Measurements from ENCODE around the gene SOCS3. TPM values are rescaled to one million over a fixed set of nuclear protein-coding genes. Genes with fewer than 3 reads are reported as not detected.

The SOCS3 gene
- total and polyA plus RNA-seq, 4 donors, result 65.8 to 545 (median 113) TPM

GRCh38 chr17:78355701-78356100 is 4.2 kb downstream of the SOCS3 start:
- WGBS, 2 donors, result 67 to 87% methylated on average over 3 of the region's 3 CpGs
- ATAC-seq (ENCODE audit: insufficient read depth, low FRiP score), result no peak
- peaks cover 13 to 57% (median 27%) of the 10 kb centered on the region in 5 donors for H3K4me1 ChIP-seq (ENCODE audit: control insufficient read depth in 5 of 5, insufficient read depth in 5 of 5, low read length in 5 of 5)

GRCh38 chr17:78355045-78355641 is 4.7 kb downstream of the SOCS3 start:
- no peak overlapping the region for H3K9ac ChIP-seq (ENCODE audit: insufficient read depth in 1 of 2, low read length in 2 of 2)
- peak overlapping the region; percentile 22 to 74 for H3K27ac ChIP-seq (ENCODE audit: low read depth in 1 of 2, low read length in 1 of 2)

More at GRCh38 chr17:78355701-78356100, 4.2 kb downstream of the SOCS3 start:
- H3K9me3 ChIP-seq (ENCODE audit: control insufficient read depth in 4 of 4, insufficient read depth in 3 of 4, low read length in 3 of 4), result no peaks in the 10 kb centered on the region
- no peaks in the 10 kb centered on the region for H3K27me3 ChIP-seq (ENCODE audit: control insufficient read depth in 3 of 3, insufficient read depth in 3 of 3, low read length in 2 of 3)
- DNase-seq, result no peak
- TF ChIP-seq CTCF (IDR thresholded peaks at IDR 0.05; ENCODE audit: control extremely low read depth, extremely low read depth), result no peak
- H3K4me3 ChIP-seq, result no peak overlapping the region
- H3K9ac ChIP-seq (ENCODE audit: insufficient read depth in 1 of 2, low read length in 2 of 2), result no peak overlapping the region
- peak overlapping the region; percentile 22 to 74 for H3K27ac ChIP-seq (ENCODE audit: low read depth in 1 of 2, low read length in 1 of 2)
- peaks cover 0 to 24% (median 2%) of the 10 kb centered on the region in 4 donors for H3K36me3 ChIP-seq (ENCODE audit: control insufficient read depth in 4 of 4, insufficient read depth in 4 of 4, low read length in 4 of 4)

GRCh38 chr17:78353834-78354233 is 6.0 kb downstream of the SOCS3 start:
- TF ChIP-seq CTCF (IDR thresholded peaks at IDR 0.05; ENCODE audit: control extremely low read depth, extremely low read depth), result no peak
- Histone ChIP-seq H3K27me3 (ENCODE audit: control insufficient read depth in 3 of 3, insufficient read depth in 3 of 3, low read length in 2 of 3) (no peaks in the 10 kb centered on the region), H3K4me3 (no peak overlapping the region), H3K27ac (ENCODE audit: low read depth in 1 of 2, low read length in 1 of 2) (peak overlapping the region; percentile 88 to 96), H3K9ac (ENCODE audit: insufficient read depth in 1 of 2, low read length in 2 of 2) (no peak overlapping the region), H3K9me3 (ENCODE audit: control insufficient read depth in 4 of 4, insufficient read depth in 3 of 4, low read length in 3 of 4) (no peaks in the 10 kb centered on the region), H3K36me3 (ENCODE audit: control insufficient read depth in 4 of 4, insufficient read depth in 4 of 4, low read length in 4 of 4) (peaks cover 0 to 24% (median 2%) of the 10 kb centered on the region in 4 donors), H3K4me1 (ENCODE audit: control insufficient read depth in 5 of 5, insufficient read depth in 5 of 5, low read length in 5 of 5) (peaks cover 13 to 52% (median 27%) of the 10 kb centered on the region in 5 donors)
- peak in 1 of 3 donors; percentile 45 for DNase-seq
- 84 to 85% methylated on average over 8 of the region's 8 CpGs for WGBS, 2 donors
- ATAC-seq (ENCODE audit: insufficient read depth, low FRiP score), result no peak

More at GRCh38 chr17:78355045-78355641, 4.7 kb downstream of the SOCS3 start:
- DNase-seq (no peak), ATAC-seq (ENCODE audit: insufficient read depth, low FRiP score) (no peak)
- no peak for TF ChIP-seq CTCF (IDR thresholded peaks at IDR 0.05; ENCODE audit: control extremely low read depth, extremely low read depth)
- H3K4me3 ChIP-seq, result no peak overlapping the region
- H3K4me1 ChIP-seq (ENCODE audit: control insufficient read depth in 5 of 5, insufficient read depth in 5 of 5, low read length in 5 of 5), result peaks cover 13 to 53% (median 27%) of the 10 kb centered on the region in 5 donors
- peaks cover 0 to 24% (median 2%) of the 10 kb centered on the region in 4 donors for H3K36me3 ChIP-seq (ENCODE audit: control insufficient read depth in 4 of 4, insufficient read depth in 4 of 4, low read length in 4 of 4)
- 69 to 79% methylated on average over 9 of the region's 9 CpGs for WGBS, 2 donors
- no peaks in the 10 kb centered on the region for H3K9me3 ChIP-seq (ENCODE audit: control insufficient read depth in 4 of 4, insufficient read depth in 3 of 4, low read length in 3 of 4)
- no peaks in the 10 kb centered on the region for H3K27me3 ChIP-seq (ENCODE audit: control insufficient read depth in 3 of 3, insufficient read depth in 3 of 3, low read length in 2 of 3)

All from lung (tissue), 12 donors.